HG03432 (cell line): ENCODE measurements around the gene FOXL2NB.

Experiments
- ATAC-seq: cut with Tn5 transposase; IDR thresholded peaks from one replicate; pipeline ENCODE4 v1.9.1; 2021; ENCODE audit warnings: mild to moderate bottlenecking, moderate library complexity; ENCODE audit not compliant: unreplicated experiment

The FOXL2NB gene

DNA sequence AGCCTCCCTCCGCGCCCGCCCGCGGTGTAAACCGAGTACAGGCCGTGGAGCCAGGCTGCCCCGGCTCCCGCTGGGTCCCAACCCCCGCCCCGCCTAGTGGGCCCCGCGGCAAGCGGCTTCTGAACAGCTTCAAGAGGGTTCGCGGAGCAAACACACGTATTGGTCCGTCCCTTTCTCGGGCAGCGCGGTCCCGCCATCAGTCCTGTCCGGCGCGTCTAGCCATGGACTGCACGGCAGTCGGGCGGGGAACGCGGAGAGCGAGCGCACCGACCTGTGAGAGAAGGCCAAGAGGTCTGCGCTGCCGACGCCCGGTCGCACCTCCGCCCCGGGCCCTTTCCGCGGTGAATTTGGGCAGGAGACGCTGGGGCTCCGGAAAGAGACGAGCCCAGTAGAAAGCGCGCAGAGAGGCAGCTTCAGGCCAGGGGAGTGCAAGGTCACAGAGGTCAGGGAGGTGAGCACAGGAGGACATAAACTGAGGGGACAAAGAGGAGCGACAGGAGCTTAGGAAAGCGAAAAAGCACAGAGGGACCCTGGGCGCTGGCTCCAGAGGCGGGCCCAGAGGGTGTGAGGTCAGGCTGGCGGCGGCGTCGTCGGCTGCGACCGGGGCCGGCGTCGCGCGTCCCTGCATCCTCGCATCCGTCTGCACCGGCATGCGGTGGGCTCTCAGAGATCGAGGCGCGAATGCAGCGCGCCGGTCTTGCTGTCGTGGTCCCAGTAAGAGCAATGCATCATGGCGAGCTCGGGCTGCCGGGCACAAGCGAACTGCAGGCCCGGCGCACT lies 1.9 kb upstream of the FOXL2NB start:
- ATAC-seq, result no peak

DNA sequence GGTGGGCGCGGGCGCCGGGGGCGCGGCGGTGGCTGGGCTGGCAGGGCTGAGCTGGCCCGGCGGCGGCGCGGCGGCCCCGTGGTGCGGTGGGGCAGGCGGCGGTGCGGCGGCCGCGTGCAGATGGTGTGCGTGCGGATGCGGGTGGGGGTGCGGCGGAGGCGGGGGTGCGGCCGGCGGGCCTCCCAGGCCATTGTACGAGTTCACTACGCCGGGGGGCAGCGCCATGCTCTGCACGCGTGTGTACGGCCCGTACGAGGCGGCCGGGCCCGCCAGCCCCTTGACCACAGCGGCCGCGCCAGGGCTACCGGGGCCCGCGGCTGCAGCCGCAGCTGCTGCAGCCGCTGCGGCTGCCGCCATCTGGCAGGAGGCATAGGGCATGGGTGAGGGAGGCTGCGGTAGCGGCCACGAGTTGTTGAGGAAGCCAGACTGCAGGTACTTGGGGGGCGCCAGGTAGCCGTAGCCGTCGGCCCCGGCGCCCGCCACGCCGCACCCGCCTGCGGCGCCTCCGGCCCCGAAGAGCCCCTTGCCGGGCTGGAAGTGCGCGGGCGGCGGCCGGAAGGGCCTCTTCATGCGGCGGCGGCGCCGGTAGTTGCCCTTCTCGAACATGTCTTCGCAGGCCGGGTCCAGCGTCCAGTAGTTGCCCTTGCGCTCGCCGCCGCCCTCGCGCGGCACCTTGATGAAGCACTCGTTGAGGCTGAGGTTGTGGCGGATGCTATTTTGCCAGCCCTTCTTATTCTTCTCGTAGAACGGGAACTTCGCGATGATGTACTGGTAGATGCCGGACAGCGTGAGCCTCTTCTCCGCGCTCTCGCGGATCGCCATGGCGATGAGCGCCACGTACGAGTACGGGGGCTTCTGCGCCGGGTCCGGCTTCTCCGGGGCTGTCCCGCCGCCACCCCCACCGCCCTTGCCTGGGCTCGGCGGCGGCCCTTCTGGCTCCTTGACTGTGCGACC lies 1.0 kb upstream of the FOXL2NB start:
- no peak for ATAC-seq

- ATAC-seq, result no peak
These were observed 591 bp downstream of the FOXL2NB start for GRCh38 chr3:138947495-138948121.

DNA sequence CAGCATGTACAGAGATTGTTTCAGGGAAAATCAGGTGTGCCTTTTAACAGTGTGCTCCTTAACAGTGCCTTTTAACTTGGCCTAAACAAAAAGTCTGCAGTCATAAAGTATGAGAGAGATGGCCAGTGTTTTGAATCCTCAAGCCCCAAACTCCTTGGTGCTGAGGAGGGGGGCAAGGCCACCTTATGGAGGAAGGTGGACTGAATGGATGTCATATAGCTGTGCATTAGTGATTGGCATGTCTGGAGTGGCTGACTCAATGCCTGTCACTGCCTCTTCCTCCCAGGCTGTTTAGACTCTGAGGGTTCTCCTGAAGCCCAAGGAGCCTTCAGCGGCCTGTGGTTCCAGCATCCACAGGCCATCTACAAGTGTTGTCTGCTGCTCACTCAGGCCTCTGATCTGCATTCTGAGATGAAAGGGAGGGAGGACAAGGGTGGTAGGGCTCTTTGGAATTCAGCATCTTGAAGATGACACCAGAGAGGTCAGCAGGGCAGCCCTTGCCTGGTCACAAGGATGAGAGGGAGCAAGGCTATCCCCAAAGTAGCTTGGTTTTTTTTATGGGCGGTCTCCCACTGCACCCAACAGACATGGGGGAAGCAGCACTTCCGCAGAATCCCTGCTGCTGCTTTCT lies 1.5 kb downstream of the FOXL2NB start:
- no peak for ATAC-seq

GRCh38 chr3:138949002-138949418 lies 2.0 kb downstream of the FOXL2NB start:
- no peak for ATAC-seq

DNA sequence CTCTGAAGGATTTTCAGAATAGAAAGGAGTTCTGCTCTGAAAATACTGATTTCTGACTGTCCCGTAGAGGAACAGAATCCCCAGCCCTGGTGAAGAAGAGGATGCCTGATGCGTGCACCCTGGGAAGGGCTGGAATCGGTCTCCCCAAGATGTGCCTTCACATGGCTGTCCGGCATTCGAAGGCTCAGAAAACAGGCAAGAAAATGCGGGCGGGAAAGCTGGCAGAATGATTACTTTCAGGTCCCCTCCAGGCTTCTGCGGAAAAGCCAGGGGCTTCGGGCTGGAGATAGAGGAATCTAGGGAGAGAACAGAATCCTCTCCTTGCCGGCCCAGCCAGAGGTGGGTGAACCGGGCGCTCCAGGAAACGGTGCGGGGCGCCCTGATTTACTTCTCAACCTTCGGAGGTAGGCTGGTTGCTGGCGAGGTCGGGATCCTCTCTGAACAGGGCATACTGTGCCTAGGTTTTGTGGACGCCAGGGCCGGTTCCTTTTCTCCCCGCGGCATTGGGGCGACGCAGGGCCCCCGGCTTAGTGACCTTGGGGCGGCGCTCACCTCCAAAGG lies 2.5 kb downstream of the FOXL2NB start:
- ATAC-seq, result no peak

- no peak for ATAC-seq
These were observed 3.1 kb downstream of the FOXL2NB start for GRCh38 chr3:138950006-138950644.

GRCh38 chr3:138950701-138951100 lies 3.7 kb downstream of the FOXL2NB start:
- no peak for ATAC-seq

GRCh38 chr3:138960417-138960852 lies 13.4 kb downstream of the FOXL2NB start:
- no peak for ATAC-seq

DNA sequence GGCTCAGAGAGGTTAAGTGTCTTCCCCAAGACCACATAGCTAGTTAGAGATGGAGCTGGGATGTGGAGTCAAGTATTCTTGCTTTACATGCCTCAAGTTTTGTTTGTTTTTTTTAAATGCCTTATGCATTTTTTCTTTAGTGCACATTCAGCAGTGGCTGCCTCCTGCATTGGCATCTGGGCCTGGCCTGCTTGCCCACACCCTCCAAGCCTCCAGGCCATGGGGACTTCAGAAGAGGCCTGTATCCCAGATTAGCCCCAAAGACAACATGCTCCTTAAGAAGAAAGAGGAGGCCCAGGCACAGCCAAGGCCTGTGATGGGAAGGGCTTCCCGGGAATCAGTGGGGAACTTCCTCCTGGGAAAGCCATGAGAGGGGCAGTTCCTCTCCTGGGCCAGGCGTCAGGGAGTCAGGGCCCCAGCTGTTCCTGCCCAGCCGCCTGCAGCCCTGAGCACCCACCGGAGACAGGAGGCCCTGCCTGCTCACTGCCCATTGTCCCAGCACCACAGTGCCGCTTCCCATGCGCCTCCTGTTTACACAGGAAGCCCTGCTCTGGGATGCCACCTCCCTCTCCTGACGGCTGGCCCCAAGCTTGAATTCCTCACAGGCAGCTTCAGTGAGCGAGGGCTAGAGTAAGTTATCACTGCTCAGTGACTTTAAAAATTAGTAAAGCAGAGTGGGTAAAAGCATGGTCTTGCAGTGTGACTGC lies 16.0 kb downstream of the FOXL2NB start:
- no peak for ATAC-seq

GRCh38 chr3:138964264-138964663 lies 17.2 kb downstream of the FOXL2NB start:
- no peak for ATAC-seq

DNA sequence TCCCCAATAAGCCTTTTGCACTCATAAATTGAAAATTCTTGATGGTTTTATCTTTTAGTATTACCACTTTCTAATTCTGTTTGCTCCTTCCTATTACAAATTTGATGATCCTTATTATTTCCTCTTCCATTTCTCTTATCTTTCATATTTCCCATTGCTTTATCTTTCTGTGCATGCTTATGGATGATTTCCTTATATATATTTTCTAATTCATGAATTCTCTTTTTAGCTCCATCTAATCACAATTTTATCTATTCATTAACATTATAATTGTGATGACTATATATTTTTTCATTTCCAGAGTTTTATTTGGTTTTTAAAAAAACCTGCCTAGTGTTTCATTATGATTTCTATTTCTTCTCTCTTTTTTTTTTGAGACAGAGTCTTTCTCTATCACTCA lies 17.9 kb downstream of the FOXL2NB start:
- ATAC-seq, result no peak

GRCh38 chr3:138971766-138972320 lies 24.8 kb downstream of the FOXL2NB start:
- no peak for ATAC-seq

GRCh38 chr3:138972941-138973340 lies 25.9 kb downstream of the FOXL2NB start:
- ATAC-seq, result no peak

- ATAC-seq, result no peak
These were observed 27.4 kb downstream of the FOXL2NB start for GRCh38 chr3:138974462-138974861.

DNA sequence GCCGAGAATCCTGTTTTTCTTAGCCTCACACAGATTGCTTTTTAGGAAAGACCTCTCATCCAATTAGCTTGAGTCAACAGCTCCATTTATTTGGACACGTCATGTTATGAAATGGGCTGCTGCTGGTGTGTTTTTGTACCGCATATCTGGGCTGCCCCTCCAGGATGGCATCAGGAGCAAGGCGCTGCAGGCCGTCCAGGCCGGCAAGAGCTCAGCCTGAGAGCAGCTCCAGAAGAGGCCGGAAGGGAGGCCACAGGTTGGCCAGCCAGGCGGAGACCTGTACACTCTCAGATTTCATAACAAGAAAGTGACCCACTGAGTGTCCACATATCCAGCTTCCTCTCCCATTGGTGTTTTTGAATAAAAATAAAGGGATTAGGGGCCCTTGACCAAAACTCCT lies 28.3 kb downstream of the FOXL2NB start:
- ATAC-seq, result no peak

DNA sequence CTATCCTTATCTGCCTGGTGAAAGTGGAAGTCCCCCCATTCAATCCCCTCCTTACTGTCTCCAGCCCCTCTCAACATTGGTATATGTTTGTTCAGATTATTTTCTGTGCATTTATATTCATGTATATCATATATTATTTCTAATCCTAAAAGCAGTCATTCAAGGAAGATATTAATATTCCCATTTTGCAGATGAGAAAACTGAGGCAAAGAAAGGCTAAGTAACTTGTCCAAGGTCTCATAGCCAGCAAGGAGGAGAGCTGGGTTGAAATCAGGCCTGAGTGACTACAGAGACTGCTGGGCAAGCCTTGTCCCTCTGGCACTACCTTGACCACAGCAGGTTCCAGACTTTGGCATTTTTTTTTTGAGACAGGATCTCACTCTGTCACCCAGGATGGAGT lies 29.0 kb downstream of the FOXL2NB start:
- no peak for ATAC-seq

DNA sequence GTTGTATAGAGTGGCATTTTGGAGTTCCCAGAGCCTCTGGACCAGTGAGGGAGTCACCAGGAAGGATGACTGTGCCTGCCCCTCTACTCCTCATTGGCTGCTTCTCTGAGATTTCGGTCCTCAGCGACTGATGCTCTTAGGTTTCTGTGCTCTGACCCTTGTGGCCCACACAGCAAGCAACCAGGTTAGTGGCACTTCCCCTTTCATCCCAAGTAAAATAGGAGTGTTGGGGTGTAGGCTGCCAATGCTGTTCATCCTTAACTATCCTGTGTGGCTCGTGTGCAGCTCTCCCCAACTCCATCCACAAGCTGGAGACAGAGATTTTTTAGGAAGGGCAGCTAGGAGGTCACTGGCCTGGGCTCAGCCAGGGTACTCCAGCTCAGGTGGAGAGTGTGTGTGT lies 37.8 kb downstream of the FOXL2NB start:
- no peak for ATAC-seq

- ATAC-seq, result no peak
These were observed 38.9 kb downstream of the FOXL2NB start for GRCh38 chr3:138985932-138986331.
